Measurements from ENCODE around the gene GPX3. TPM values are rescaled to one million over a fixed set of nuclear protein-coding genes. Genes with fewer than 3 reads are reported as not detected.

The GPX3 gene
- total RNA-seq, 1 donor from 2014 or later: 32.5 TPM

- Mint-ChIP-seq H3K36me3 (ENCODE audit: low read depth, unreplicated experiment) (no peaks in the 10 kb centered on the region), H3K4me1 (ENCODE audit: unreplicated experiment) (peaks cover 4% of the 10 kb centered on the region), H3K27ac (ENCODE audit: unreplicated experiment) (no peak overlapping the region), H3K9me3 (ENCODE audit: unreplicated experiment) (no peaks in the 10 kb centered on the region), H3K4me3 (ENCODE audit: unreplicated experiment) (no peak overlapping the region), H3K27me3 (ENCODE audit: unreplicated experiment) (peaks cover 7% of the 10 kb centered on the region)
- DNase-seq (ENCODE audit: low spot score): no peak
- TF ChIP-seq CTCF (IDR thresholded peaks at IDR 0.05; ENCODE audit: unreplicated experiment): no peak
Observed at GRCh38 chr5:151018846-151019245, 1.5 kb upstream of the GPX3 start.

DNA sequence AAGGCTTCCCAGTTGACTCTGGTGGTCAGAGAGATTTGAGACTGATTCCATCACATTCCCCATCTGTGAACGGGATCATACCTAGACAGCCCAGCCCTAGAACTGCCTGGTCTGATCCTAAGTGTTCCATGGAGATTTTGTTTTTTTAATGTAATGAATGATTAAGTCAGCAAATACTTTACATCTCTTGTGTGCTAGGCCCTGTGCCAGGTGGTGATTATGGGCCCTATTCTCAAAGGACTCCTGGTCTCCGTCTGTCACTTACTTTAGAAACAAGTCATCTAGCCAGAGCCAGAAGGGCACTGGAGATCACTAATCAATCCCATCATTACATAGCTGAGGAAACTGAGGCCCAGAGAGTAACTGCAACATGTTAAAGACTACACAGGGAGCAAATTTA, 1.1 kb upstream of the GPX3 start:
- Mint-ChIP-seq H3K9me3 (ENCODE audit: unreplicated experiment) (no peaks in the 10 kb centered on the region), H3K27ac (ENCODE audit: unreplicated experiment) (no peak overlapping the region), H3K36me3 (ENCODE audit: low read depth, unreplicated experiment) (no peaks in the 10 kb centered on the region), H3K27me3 (ENCODE audit: unreplicated experiment) (peaks cover 7% of the 10 kb centered on the region), H3K4me3 (ENCODE audit: unreplicated experiment) (no peak overlapping the region), H3K4me1 (ENCODE audit: unreplicated experiment) (peaks cover 4% of the 10 kb centered on the region)
- TF ChIP-seq CTCF (IDR thresholded peaks at IDR 0.05; ENCODE audit: unreplicated experiment): no peak
- no peak for DNase-seq (ENCODE audit: low spot score)

DNA sequence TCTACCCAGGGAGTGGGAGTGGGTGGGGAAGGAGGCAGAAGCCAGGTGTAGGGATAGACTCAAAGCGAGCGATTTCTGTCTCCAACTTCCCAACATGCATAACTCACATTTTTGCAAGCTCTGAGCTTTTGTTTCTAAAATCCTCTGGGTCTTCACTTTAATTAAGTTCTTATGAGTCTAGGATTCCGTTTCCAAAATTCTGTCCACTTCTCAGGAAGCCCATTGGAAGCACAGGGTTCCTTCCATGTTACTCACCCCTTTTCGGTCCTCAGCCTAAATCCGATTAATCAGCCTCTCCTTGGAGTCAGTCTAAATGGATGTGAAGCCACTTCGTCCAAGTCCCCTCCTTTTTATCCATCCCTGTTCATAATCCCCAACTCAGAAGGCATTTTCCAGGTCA, 1.4 kb downstream of the GPX3 start:
- Mint-ChIP-seq H3K4me1 (ENCODE audit: unreplicated experiment) (peaks cover 4% of the 10 kb centered on the region), H3K27ac (ENCODE audit: unreplicated experiment) (no peak overlapping the region), H3K4me3 (ENCODE audit: unreplicated experiment) (peak overlapping the region; percentile 52), H3K27me3 (ENCODE audit: unreplicated experiment) (peaks cover 7% of the 10 kb centered on the region), H3K36me3 (ENCODE audit: low read depth, unreplicated experiment) (peaks cover 5% of the 10 kb centered on the region), H3K9me3 (ENCODE audit: unreplicated experiment) (no peaks in the 10 kb centered on the region)
- TF ChIP-seq CTCF (IDR thresholded peaks at IDR 0.05; ENCODE audit: unreplicated experiment): no peak
- no peak for DNase-seq (ENCODE audit: low spot score)

DNA sequence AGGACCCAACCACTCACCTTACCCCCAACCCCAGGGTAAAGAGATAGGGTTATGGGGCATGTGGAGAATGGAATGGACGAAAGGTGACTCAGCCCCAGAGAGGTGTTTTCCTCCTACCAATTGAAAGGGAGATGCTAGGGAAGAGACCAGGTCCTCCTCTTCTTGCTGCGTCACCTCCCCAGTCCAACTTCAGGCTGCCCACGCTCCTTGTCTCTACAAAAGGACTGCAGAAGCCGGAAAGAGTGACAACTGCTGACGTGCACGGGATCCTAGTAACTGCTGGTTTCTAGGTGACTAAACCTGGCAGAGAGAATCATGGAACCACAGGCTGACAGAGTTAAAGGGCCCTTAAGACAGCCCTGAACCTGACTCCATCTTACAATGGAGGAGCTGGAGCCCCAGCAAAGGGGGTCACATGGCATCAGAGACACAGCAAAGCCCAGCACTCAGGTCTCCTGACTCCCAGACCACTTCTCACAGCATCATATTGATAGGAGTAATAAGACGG, 2.2 kb downstream of the GPX3 start:
- H3K27me3 Mint-ChIP-seq (ENCODE audit: unreplicated experiment): peaks cover 7% of the 10 kb centered on the region
- DNase-seq (ENCODE audit: low spot score): no peak

More for the DNA sequence above, 2.2 kb downstream of the GPX3 start:
- no peaks in the 10 kb centered on the region for H3K9me3 Mint-ChIP-seq (ENCODE audit: unreplicated experiment)
- H3K4me1 Mint-ChIP-seq (ENCODE audit: unreplicated experiment): peaks cover 4% of the 10 kb centered on the region
- peaks cover 5% of the 10 kb centered on the region for H3K36me3 Mint-ChIP-seq (ENCODE audit: low read depth, unreplicated experiment)
- no peak overlapping the region for H3K27ac Mint-ChIP-seq (ENCODE audit: unreplicated experiment)
- TF ChIP-seq CTCF (IDR thresholded peaks at IDR 0.05; ENCODE audit: unreplicated experiment): no peak
- H3K4me3 Mint-ChIP-seq (ENCODE audit: unreplicated experiment): no peak overlapping the region

All from endothelial cell (in vitro differentiated cells).